Mesendoderm (in vitro differentiated cells): ENCODE data around the gene HIBADH.

Experiments
- DNase-seq: peaks from one replicate; pipeline ENCODE4 v3.0.0; 2013
- H2AK5ac ChIP-seq: 2 replicates; pipeline ENCODE4 v1.6.1; 2013; ENCODE audit warnings: low read length, inconsistent platforms
- H2BK120ac ChIP-seq: 2 replicates; pipeline ENCODE4 v1.6.1; 2013; ENCODE audit warnings: low read depth, mild to moderate bottlenecking, low read length, moderate library complexity, mixed read lengths
- H2BK15ac ChIP-seq: replicated peaks from 2 replicates; pipeline ENCODE4 v1.6.1; 2013; ENCODE audit warnings: low read depth, mild to moderate bottlenecking, moderate library complexity
- H2BK5ac ChIP-seq: 2 replicates; pipeline ENCODE4 v1.6.1; 2013; ENCODE audit warnings: low read length, inconsistent platforms
- H3K18ac ChIP-seq: 2 replicates; pipeline ENCODE4 v1.6.1; 2013; ENCODE audit warnings: mild to moderate bottlenecking, low read length, mixed read lengths
- H3K23ac ChIP-seq: one replicate; pipeline ENCODE4 v1.6.1; 2013; ENCODE audit warnings: low read length
- H3K27ac ChIP-seq: 2 replicates; pipeline ENCODE4 v1.5.1; 2013; ENCODE audit warnings: low read depth, mild to moderate bottlenecking, inconsistent platforms, low read length, moderate library complexity
- H3K27me3 ChIP-seq: 2 replicates; pipeline ENCODE4 v1.6.1; 2013; ENCODE audit warnings: low read length, control low read depth, mild to moderate bottlenecking, inconsistent platforms; ENCODE audit not compliant: insufficient read depth, poor library complexity
- H3K36me3 ChIP-seq: 2 replicates; pipeline ENCODE4 v1.6.1; 2013; ENCODE audit warnings: low read length, inconsistent platforms; ENCODE audit not compliant: control insufficient read depth, insufficient read depth
- H3K4ac ChIP-seq: one replicate; pipeline ENCODE4 v1.6.1; 2013; ENCODE audit warnings: low read depth, mild to moderate bottlenecking, low read length, moderate library complexity
- H3K4me1 ChIP-seq: 2 replicates; pipeline ENCODE4 v1.6.1; 2013; ENCODE audit warnings: low read depth, low read length, inconsistent platforms; ENCODE audit not compliant: control insufficient read depth
- H3K4me2 ChIP-seq: 2 replicates; pipeline ENCODE4 v1.6.1; 2013; ENCODE audit warnings: low read length
- H3K4me3 ChIP-seq: 2 replicates; pipeline ENCODE4 v1.5.1; 2013; ENCODE audit warnings: mild to moderate bottlenecking, low read length
- H3K56ac ChIP-seq: one replicate; pipeline ENCODE4 v1.6.1; 2013; ENCODE audit warnings: low read length
- H3K79me1 ChIP-seq: 2 replicates; pipeline ENCODE4 v1.6.1; 2013; ENCODE audit warnings: low read length, inconsistent platforms
- H3K79me2 ChIP-seq: 2 replicates; pipeline ENCODE4 v1.6.1; 2013; ENCODE audit warnings: mild to moderate bottlenecking, low read length; ENCODE audit not compliant: control insufficient read depth, insufficient read depth
- H3K9ac ChIP-seq: 2 replicates; pipeline ENCODE4 v1.6.1; 2013; ENCODE audit warnings: low read length, inconsistent platforms
- H4K5ac ChIP-seq: one replicate; pipeline ENCODE4 v1.6.1; 2013; ENCODE audit warnings: low read length
- H4K8ac ChIP-seq: one replicate; pipeline ENCODE4 v1.6.1; 2013; ENCODE audit warnings: low read depth, mild to moderate bottlenecking, control low read depth, low read length, moderate library complexity
- WGBS: extraction: QIAGEN DNeasy Blood & Tissue Kit; methylation state at CpG from one replicate; pipeline ENCODE4 v1.1.7; 2013; ENCODE audit warnings: low lambda C conversion rate, missing lambda C conversion rate; ENCODE audit not compliant: insufficient coverage; ENCODE audit errors: extremely low coverage; 5-methylcytosine and 5-hydroxymethylcytosine counted together

The HIBADH gene

DNA sequence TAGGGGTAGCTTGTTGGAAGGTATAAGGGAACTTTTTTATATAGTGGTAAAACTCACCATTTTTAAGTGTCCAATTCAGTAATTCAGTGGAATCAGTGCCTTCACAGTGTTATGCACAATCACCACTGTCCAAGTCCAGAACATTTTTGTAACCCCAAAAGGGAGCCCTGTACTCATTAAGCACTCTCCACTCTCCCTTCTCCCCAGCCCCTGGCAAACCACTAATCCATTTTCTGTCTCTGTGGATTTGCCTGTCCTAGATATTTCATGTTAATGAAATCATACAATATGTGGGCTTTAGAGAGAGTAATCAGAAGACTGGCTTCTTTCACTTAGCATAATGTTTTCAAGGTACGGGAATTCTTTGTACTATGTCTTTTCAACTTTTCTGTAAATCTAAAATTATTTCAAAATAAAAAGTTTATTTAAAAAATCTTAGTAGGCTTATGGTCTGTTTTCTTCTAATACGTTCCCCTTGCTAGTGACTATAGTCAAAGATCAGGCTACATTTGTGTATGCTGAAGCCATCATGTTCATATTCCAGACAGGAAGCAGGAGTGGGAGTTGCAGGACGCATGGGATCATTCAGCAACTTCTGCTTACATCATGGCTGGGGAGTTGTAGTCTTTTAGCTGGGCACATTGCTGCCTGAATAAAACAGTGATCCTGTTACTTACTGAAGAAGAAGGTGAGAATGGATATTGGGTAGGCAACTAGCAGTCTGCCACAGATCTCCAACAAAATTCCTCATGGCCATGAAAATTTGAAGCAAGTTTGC lies 41.9 kb upstream of the HIBADH start:
- Histone ChIP-seq H3K79me2 (no peaks in the 10 kb centered on the region), H3K4me2 (no peak overlapping the region), H3K18ac (no peak overlapping the region), H2BK15ac (no peak overlapping the region), H3K4me3 (no peak overlapping the region), H2AK5ac (peak overlapping the region; percentile 50), H2BK5ac (no peak overlapping the region), H3K27me3 (no peaks in the 10 kb centered on the region), H3K36me3 (no peaks in the 10 kb centered on the region), H3K4ac (no peak overlapping the region), H3K23ac (no peak overlapping the region), H3K9ac (no peak overlapping the region), H2BK120ac (no peak overlapping the region), H4K8ac (no peak overlapping the region), H3K56ac (no peak overlapping the region), H3K4me1 (no peaks in the 10 kb centered on the region), H4K5ac (no peak overlapping the region), H3K79me1 (no peaks in the 10 kb centered on the region), H3K27ac (no peak overlapping the region)
- no peak for DNase-seq
- no CpG with 5 or more reads among the region's 3 CpGs for WGBS

DNA sequence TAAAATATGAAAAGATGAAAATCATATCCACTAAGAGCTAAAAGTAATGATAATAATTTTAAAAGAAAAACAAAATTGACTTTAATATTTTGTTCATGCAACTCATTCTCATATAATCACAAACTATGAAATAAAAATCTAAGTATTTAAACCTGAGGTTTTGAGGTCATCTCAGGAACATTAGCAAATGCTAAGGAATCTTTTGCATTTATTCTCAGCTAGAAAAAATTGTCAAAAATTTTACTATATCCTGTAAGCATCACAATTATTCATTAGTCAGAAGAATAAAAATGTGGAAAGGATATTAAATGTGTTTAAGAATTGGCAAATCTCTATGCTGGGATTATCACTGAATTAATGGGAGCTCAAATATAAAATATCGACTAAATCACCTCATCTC lies 40.5 kb upstream of the HIBADH start:
- Histone ChIP-seq H2BK120ac (no peak overlapping the region), H2AK5ac (no peak overlapping the region), H4K8ac (no peak overlapping the region), H2BK15ac (no peak overlapping the region), H4K5ac (no peak overlapping the region), H3K27ac (no peak overlapping the region), H3K4me1 (no peaks in the 10 kb centered on the region), H3K36me3 (no peaks in the 10 kb centered on the region), H3K56ac (no peak overlapping the region), H3K4me2 (no peak overlapping the region), H3K79me1 (no peaks in the 10 kb centered on the region), H3K4me3 (no peak overlapping the region), H3K18ac (no peak overlapping the region), H3K9ac (no peak overlapping the region), H3K79me2 (no peaks in the 10 kb centered on the region), H3K4ac (no peak overlapping the region), H3K27me3 (no peaks in the 10 kb centered on the region), H2BK5ac (no peak overlapping the region), H3K23ac (no peak overlapping the region)
- DNase-seq = no peak
- no CpG with 5 or more reads among the region's 1 CpG for WGBS

DNA sequence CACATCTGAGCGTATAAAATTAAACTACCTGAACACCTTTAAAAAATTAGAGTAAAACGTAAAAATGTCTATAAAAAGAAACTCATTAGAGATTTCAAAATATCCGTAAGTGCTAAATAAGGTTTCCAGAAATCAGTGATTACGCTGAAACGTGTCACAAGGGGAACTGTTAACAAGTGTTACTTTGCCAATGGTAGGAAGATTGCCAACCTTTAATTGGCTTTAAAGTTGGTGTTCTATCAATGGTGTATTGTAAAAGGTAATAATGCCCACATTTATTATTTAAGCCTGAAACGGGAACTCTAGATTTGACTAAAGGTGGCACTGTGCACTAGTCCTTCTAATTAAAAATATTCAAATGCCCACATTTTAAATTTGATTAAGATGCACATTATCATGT lies 37.8 kb upstream of the HIBADH start:
- Histone ChIP-seq H4K8ac (no peak overlapping the region), H2BK15ac (no peak overlapping the region), H3K27me3 (no peaks in the 10 kb centered on the region), H2BK5ac (no peak overlapping the region), H3K56ac (no peak overlapping the region), H3K36me3 (no peaks in the 10 kb centered on the region), H3K4me3 (no peak overlapping the region), H2AK5ac (no peak overlapping the region), H3K79me2 (no peaks in the 10 kb centered on the region), H3K79me1 (no peaks in the 10 kb centered on the region), H3K18ac (no peak overlapping the region), H2BK120ac (no peak overlapping the region), H3K9ac (no peak overlapping the region), H4K5ac (no peak overlapping the region), H3K4ac (no peak overlapping the region), H3K4me2 (no peak overlapping the region), H3K23ac (no peak overlapping the region), H3K4me1 (no peaks in the 10 kb centered on the region), H3K27ac (no peak overlapping the region)
- no CpG with 5 or more reads among the region's 6 CpGs for WGBS
- no peak for DNase-seq

DNA sequence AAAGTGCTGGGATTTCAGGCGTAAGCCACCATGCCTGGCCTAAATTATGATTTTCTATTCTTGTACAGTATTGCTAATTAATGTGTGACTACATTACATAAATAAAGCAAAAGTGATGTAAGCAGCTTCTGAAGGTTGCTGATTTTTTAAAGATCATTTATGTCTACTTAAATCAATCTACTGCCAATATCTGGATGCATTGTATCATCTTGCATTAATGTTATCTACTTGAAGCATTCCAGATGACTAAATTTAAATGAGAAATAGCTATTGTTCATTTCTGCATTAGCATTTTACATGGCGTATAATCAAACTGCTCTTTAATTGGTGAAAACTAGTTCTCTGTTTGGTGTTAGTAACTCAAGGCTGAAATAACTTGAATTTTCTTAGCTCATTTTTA lies 37.1 kb upstream of the HIBADH start:
- no peaks in the 10 kb centered on the region for H3K79me2 ChIP-seq
- H3K4me1 ChIP-seq = no peaks in the 10 kb centered on the region
- no peaks in the 10 kb centered on the region for H3K79me1 ChIP-seq
- H3K18ac ChIP-seq = no peak overlapping the region
- DNase-seq = no peak
- no peak overlapping the region for H3K23ac ChIP-seq
- H3K27ac ChIP-seq = no peak overlapping the region
- no peak overlapping the region for H2BK15ac ChIP-seq
- H2BK120ac ChIP-seq = no peak overlapping the region
- no peak overlapping the region for H3K4me3 ChIP-seq
- no peaks in the 10 kb centered on the region for H3K27me3 ChIP-seq
- H3K4me2 ChIP-seq = no peak overlapping the region
- no peak overlapping the region for H4K5ac ChIP-seq
- H2BK5ac ChIP-seq = no peak overlapping the region
- H4K8ac ChIP-seq = no peak overlapping the region
- no CpG with 5 or more reads among the region's 2 CpGs for WGBS
- H3K4ac ChIP-seq = no peak overlapping the region
- H3K36me3 ChIP-seq = no peaks in the 10 kb centered on the region
- no peak overlapping the region for H3K9ac ChIP-seq
- H2AK5ac ChIP-seq = no peak overlapping the region
- no peak overlapping the region for H3K56ac ChIP-seq

DNA sequence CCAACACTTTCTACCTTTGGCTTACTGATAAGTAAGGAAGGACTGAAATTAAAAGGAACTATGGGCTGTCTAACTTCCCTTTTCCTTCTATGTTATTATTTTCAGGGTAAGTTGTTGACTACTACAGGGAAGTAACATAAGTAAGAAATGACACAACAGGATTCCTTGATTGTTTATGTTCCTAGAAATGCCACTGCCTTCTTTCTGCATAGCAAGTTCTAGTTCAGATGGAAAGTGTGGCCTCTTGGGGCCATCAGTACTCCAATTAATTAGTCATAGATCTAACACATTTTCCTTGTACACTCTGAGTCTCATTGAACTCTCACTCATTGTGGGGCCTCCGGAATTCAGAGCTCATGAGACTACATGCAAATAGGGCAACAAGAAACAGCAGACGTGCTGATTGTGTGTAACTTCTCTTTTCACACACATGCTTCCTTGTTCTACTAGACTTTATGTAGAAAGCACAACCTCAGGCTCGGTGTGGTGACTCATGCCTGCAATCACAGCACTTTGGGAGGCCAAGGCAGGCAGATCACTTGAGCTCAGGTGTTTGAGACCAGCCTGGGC lies 35.3 kb upstream of the HIBADH start:
- Histone ChIP-seq H4K5ac (no peak overlapping the region), H3K23ac (no peak overlapping the region), H4K8ac (no peak overlapping the region), H3K27ac (no peak overlapping the region), H3K18ac (no peak overlapping the region), H2BK15ac (no peak overlapping the region), H3K36me3 (no peaks in the 10 kb centered on the region), H3K79me2 (no peaks in the 10 kb centered on the region), H3K9ac (no peak overlapping the region), H3K79me1 (no peaks in the 10 kb centered on the region), H2BK120ac (no peak overlapping the region), H3K56ac (no peak overlapping the region), H2AK5ac (no peak overlapping the region), H3K4me2 (no peak overlapping the region), H3K4me3 (no peak overlapping the region), H3K4me1 (no peaks in the 10 kb centered on the region), H3K27me3 (no peaks in the 10 kb centered on the region), H3K4ac (no peak overlapping the region), H2BK5ac (no peak overlapping the region)
- WGBS = no CpG with 5 or more reads among the region's 3 CpGs
- DNase-seq = no peak

DNA sequence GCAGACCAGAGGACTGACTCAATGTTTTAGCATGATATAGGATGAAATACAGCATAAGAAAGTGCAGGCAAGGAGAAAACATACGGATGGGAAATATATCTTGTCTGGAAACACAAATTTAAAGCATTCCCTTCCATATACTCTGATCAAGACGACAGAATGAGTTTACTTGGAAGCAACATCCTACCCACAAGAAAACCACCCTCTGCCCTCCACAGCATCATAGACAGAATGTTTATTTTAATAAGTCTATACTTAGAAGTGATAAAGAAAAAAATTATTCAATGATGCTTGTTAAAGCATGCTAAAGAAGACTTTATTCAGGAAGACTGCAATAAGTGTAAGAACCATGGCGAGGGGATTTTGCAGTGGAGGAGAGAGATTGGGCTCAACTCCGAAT lies 32.4 kb upstream of the HIBADH start:
- H3K18ac ChIP-seq = no peak overlapping the region
- H3K79me2 ChIP-seq = no peaks in the 10 kb centered on the region
- H3K56ac ChIP-seq = no peak overlapping the region
- no peak for DNase-seq
- H3K4me2 ChIP-seq = no peak overlapping the region
- H2AK5ac ChIP-seq = no peak overlapping the region
- no peak overlapping the region for H3K4me3 ChIP-seq
- no peak overlapping the region for H3K23ac ChIP-seq
- no peak overlapping the region for H2BK5ac ChIP-seq
- H4K5ac ChIP-seq = no peak overlapping the region
- no peaks in the 10 kb centered on the region for H3K4me1 ChIP-seq
- no peak overlapping the region for H4K8ac ChIP-seq
- H3K27me3 ChIP-seq = no peaks in the 10 kb centered on the region
- no peak overlapping the region for H2BK120ac ChIP-seq
- no CpG with 5 or more reads among the region's 4 CpGs for WGBS
- no peaks in the 10 kb centered on the region for H3K36me3 ChIP-seq
- H3K27ac ChIP-seq = no peak overlapping the region
- no peak overlapping the region for H3K4ac ChIP-seq
- no peaks in the 10 kb centered on the region for H3K79me1 ChIP-seq
- H3K9ac ChIP-seq = no peak overlapping the region
- H2BK15ac ChIP-seq = no peak overlapping the region
